IMR-90 (cell line): ENCODE results near the gene TAF9. TPM values are rescaled to one million over a fixed set of nuclear protein-coding genes. Genes with fewer than 3 reads are reported as not detected.

Source experiments
- ATAC-seq: fragments of 200-7000 bp; cut with Tn5 transposase; 2 replicates; pipeline ENCODE4 v1.9.1; 2020; ENCODE audit warnings: low read depth, mild to moderate bottlenecking, moderate library complexity
- BruUV-seq: library from RNA; stranded (reverse); fragments of 400-500 nt; replicated peaks from 2 replicates; lab custom pipeline; 2021; lab: Mats Ljungman, UMichigan
- CTCF ChIA-PET: fragments of 300-600 bp; formaldehyde crosslinking; extraction: SDS; loops from one replicate; lab custom pipeline; 2021; ENCODE audit warnings: antibody characterized with exemption; lab: Yijun Ruan, JAX
- POLR2A ChIA-PET: fragments of 300-600 bp; sonication (Branson Sonifier 250); formaldehyde crosslinking; loops from one replicate; lab custom pipeline; 2022; ENCODE audit warnings: antibody characterized with exemption; ENCODE audit not compliant: unreplicated experiment; lab: Charles Lee
- DNase-seq: peaks from one replicate; pipeline ENCODE4 v3.0.0; 2013
- H2AFZ ChIP-seq: replicated peaks from 2 replicates; pipeline ENCODE3; 2013; ENCODE audit warnings: low read length, mild to moderate bottlenecking; ENCODE audit not compliant: poor library complexity
- H2AK5ac ChIP-seq: 2 replicates; pipeline ENCODE4 v1.6.1; 2013; ENCODE audit warnings: low read depth, low read length, inconsistent platforms
- H2AK9ac ChIP-seq: replicated peaks from 2 replicates; pipeline ENCODE3; 2013; ENCODE audit warnings: mild to moderate bottlenecking, low read depth, low read length, moderate library complexity; ENCODE audit not compliant: poor library complexity
- H2BK120ac ChIP-seq: 2 replicates; pipeline ENCODE4 v1.6.1; 2013; ENCODE audit warnings: low read depth, low read length, inconsistent platforms
- H2BK15ac ChIP-seq: 3 replicates; pipeline ENCODE4 v1.6.1; 2013; ENCODE audit warnings: low read depth, low read length, inconsistent platforms
- H2BK20ac ChIP-seq: 2 replicates; pipeline ENCODE4 v1.6.1; 2013; ENCODE audit warnings: low read depth, mild to moderate bottlenecking, inconsistent platforms, low read length, moderate library complexity
- H2BK5ac ChIP-seq: 2 replicates; pipeline ENCODE4 v1.6.1; 2013; ENCODE audit warnings: mild to moderate bottlenecking, low read depth, low read length, inconsistent platforms; ENCODE audit not compliant: poor library complexity, severe bottlenecking
- H3K14ac ChIP-seq: replicated peaks from 2 replicates; pipeline ENCODE4 v1.6.1; 2013; ENCODE audit warnings: low read depth, low read length, inconsistent platforms
- H3K18ac ChIP-seq: 2 replicates; pipeline ENCODE4 v1.6.1; 2013; ENCODE audit warnings: low read depth, low read length, control low read depth
- H3K23ac ChIP-seq: 2 replicates; pipeline ENCODE4 v1.6.1; 2013; ENCODE audit warnings: low read depth, low read length, inconsistent platforms
- H3K27ac ChIP-seq: 2 replicates; pipeline ENCODE4 v1.5.1; 2013; ENCODE audit warnings: mild to moderate bottlenecking, control low read depth, low read length; ENCODE audit not compliant: insufficient read depth
- H3K27me3 ChIP-seq: 2 replicates; pipeline ENCODE4 v1.6.1; 2013; ENCODE audit warnings: low read length; ENCODE audit not compliant: control insufficient read depth, insufficient read depth
- H3K36me3 ChIP-seq: 2 replicates; pipeline ENCODE4 v1.6.1; 2013; ENCODE audit warnings: low read length, mixed read lengths; ENCODE audit not compliant: control insufficient read depth, insufficient read depth
- H3K4ac ChIP-seq: 2 replicates; pipeline ENCODE4 v1.6.1; 2013; ENCODE audit warnings: low read depth, low read length, inconsistent platforms
- H3K4me1 ChIP-seq: 2 replicates; pipeline ENCODE4 v1.6.1; 2013; ENCODE audit warnings: low read length, mixed read lengths; ENCODE audit not compliant: control insufficient read depth, insufficient read depth
- H3K4me2 ChIP-seq: 2 replicates; pipeline ENCODE4 v1.6.1; 2013; ENCODE audit warnings: low read depth, mild to moderate bottlenecking, control low read depth, low read length, moderate library complexity
- H3K4me3 ChIP-seq: 2 replicates; pipeline ENCODE4 v1.5.1; 2013; ENCODE audit warnings: low read depth, mild to moderate bottlenecking, control low read depth, low read length, moderate library complexity; ENCODE audit not compliant: insufficient read depth
- H3K56ac ChIP-seq: 2 replicates; pipeline ENCODE4 v1.6.1; 2013; ENCODE audit warnings: low read length, inconsistent platforms; ENCODE audit not compliant: insufficient read depth; ENCODE audit errors: extremely low read depth
- H3K79me1 ChIP-seq, 2 experiments: 2 replicates each; pipeline ENCODE4 v1.6.1; 2013; ENCODE audit warnings: low read length in 2 of 2, inconsistent platforms in 1 of 2, low read depth in 1 of 2
- H3K9ac ChIP-seq: 2 replicates; pipeline ENCODE4 v1.6.1; 2013; ENCODE audit warnings: low read depth, low read length, control low read depth
- H3K9me1 ChIP-seq: 2 replicates; pipeline ENCODE4 v1.6.1; 2013; ENCODE audit warnings: low read length, inconsistent platforms; ENCODE audit not compliant: insufficient read depth
- H3K9me3 ChIP-seq: 2 replicates; pipeline ENCODE4 v1.6.1; 2013; ENCODE audit warnings: low read length; ENCODE audit not compliant: control insufficient read depth, insufficient read depth
- H4K20me1 ChIP-seq: 2 replicates; pipeline ENCODE4 v1.6.1; 2013; ENCODE audit warnings: low read length, inconsistent platforms; ENCODE audit not compliant: insufficient read depth
- H4K5ac ChIP-seq: 2 replicates; pipeline ENCODE4 v1.6.1; 2013; ENCODE audit warnings: mild to moderate bottlenecking, low read depth, low read length, control low read depth
- H4K8ac ChIP-seq, 2 experiments: 2 replicates each; pipeline ENCODE4 v1.6.1; 2013; ENCODE audit warnings: low read depth in 2 of 2, low read length in 2 of 2, control low read depth in 1 of 2, inconsistent platforms in 1 of 2
- H4K91ac ChIP-seq: 2 replicates; pipeline ENCODE4 v1.6.1; 2013; ENCODE audit warnings: low read depth, low read length, inconsistent platforms; ENCODE audit not compliant: insufficient read depth
- CTCF ChIP-seq: conservative IDR thresholded peaks from 2 replicates; pipeline ENCODE4 v1.5.1; 2012; ENCODE audit warnings: mild to moderate bottlenecking, low read depth, low read length, improper control_type of control experiment
- MXI1 ChIP-seq: IDR thresholded peaks from 2 replicates; pipeline ENCODE4 v1.6.1; 2012; ENCODE audit warnings: low read depth, mild to moderate bottlenecking, low read length, moderate library complexity, borderline replicate concordance
- RFX5 ChIP-seq: IDR thresholded peaks from 2 replicates; pipeline ENCODE4 v1.8.0; 2012; ENCODE audit warnings: low read depth, mild to moderate bottlenecking, low read length, moderate library complexity
- USF2 ChIP-seq: fragments of 150-350 bp; IDR thresholded peaks from 2 replicates; pipeline ENCODE4 v1.6.1; 2017; ENCODE audit warnings: mild to moderate bottlenecking, antibody characterized with exemption, low read length, low read depth
- WGBS, 2 experiments: methylation state at CpG; one replicate each; pipeline versions ENCODE4 v1.1.5 to v1.1.7; 2013; ENCODE audit warnings: missing lambda C conversion rate in 2 of 2; ENCODE audit not compliant: insufficient read length in 1 of 2; ENCODE audit errors: extremely low coverage in 2 of 2; 5-methylcytosine and 5-hydroxymethylcytosine counted together
- dilution Hi-C: fragments of 300-500 bp; cut with HindIII; formaldehyde crosslinking; loops from one replicate; pipeline ENCODE4 v1.14.3; 2018; ENCODE audit warnings: low sequenced_read_pairs; ENCODE audit not compliant: unreplicated experiment
- in situ Hi-C: fragments of 300-500 bp; cut with MboI; formaldehyde crosslinking; loops from 3 replicates; pipeline ENCODE4 v1.14.3; 2019; ENCODE audit warnings: low sequenced_read_pairs, inconsistent platforms, mixed read lengths
- intact Hi-C: fragments of 100-400 bp; cut with micrococcal nuclease; formaldehyde crosslinking; loops from 2 replicates; pipeline ENCODE4 v1.10.0; 2022
- polyA plus RNA-seq, 3 experiments: library from polyadenylated mRNA; depleted of rRNA; stranded (reverse); fragments of >200 nt; gene quantifications; 2 replicates each; pipeline ENCODE4 v1.2.3, GENCODE V29; 2012; ENCODE audit warnings: low replicate concordance in 1 of 3
- total RNA-seq: library from RNA; depleted of rRNA; stranded (reverse); fragments of >200 nt; gene quantifications from 2 replicates; pipeline ENCODE4 v1.2.3, GENCODE V29; 2012

The TAF9 gene
- total and polyA plus RNA-seq, 2 of the 4 experiments (the other 2 are of a cell fraction), result 107 to 127 TPM

DNA sequence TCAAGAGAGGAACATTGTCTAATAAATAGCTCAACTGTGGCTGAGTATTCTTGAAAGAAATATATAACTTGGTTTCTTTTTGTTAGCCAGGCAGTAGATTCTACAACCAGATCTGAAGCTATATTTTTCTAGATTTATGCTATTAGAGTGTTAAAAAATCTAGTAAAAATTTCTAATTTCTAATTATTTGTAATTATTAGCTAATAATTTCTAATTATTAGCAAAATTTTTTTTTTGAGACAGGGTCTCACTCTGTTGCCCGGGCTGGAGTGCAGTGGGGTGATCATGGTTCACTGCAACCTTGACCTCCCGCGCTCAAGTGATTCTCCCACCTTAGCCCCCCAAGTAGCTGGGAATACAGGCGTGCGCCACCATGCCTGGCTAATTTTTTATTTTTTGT lies 3.1 kb upstream of the TAF9 start:
- in situ Hi-C loops (no loop called here), intact Hi-C loops (loop anchor here (5.0 kb wide), 2 partner anchors 35 to 50 kb away; no protein-coding TSS in a partner anchor), dilution Hi-C loops (no loop called here)
- ChIA-PET POLR2A (no interaction called here), CTCF (interaction anchor here (1.0 kb wide), 1 partner anchor 279 kb away, joined by 3 read pairs; the partner anchor contains the start of gene SLC30A5)
- Histone ChIP-seq H3K9me1 (no peaks in the 10 kb centered on the region), H3K79me1 (peaks cover 6 to 33% of the 10 kb centered on the region in 2 experiments; a peak in 3 of 4 replicates), H4K20me1 (peaks cover 9% of the 10 kb centered on the region; the same call in 1 of the 2 replicates), H3K4me3 (no peak overlapping the region), H2BK20ac (no peak overlapping the region), H3K14ac (no peak overlapping the region), H3K4me1 (no peaks in the 10 kb centered on the region; the same call in 1 of the 2 replicates), H3K9ac (no peak overlapping the region), H3K56ac (no peak overlapping the region), H3K18ac (no peak overlapping the region), H2AK5ac (no peak overlapping the region), H3K27ac (no peak overlapping the region), H2BK5ac (no peak overlapping the region), H3K36me3 (peaks cover 7% of the 10 kb centered on the region), H4K91ac (no peak overlapping the region), H2BK120ac (no peak overlapping the region), H3K23ac (no peak overlapping the region), H2AFZ (no peak overlapping the region), H4K8ac (no peak overlapping the region), H3K4me2 (no peak overlapping the region), H3K27me3 (no peaks in the 10 kb centered on the region), H4K5ac (no peak overlapping the region), H2BK15ac (no peak overlapping the region), H3K4ac (no peak overlapping the region), H2AK9ac (no peak overlapping the region), H3K9me3 (no peaks in the 10 kb centered on the region)
- ATAC-seq, result no peak
- BruUV-seq, result no TSS peak
- no peak for TF ChIP-seq USF2
- no peak for TF ChIP-seq RFX5
- no peak for TF ChIP-seq MXI1
- TF ChIP-seq CTCF, result no peak
- DNase-seq, result no peak
- WGBS, 2 experiments, result 100% methylated on average over 1 of the region's 5 CpGs; no CpG with 5 or more reads in 1 of the 2 experiments
